Small intestine (tissue), 7 donors: ENCODE results near the gene MYOG. TPM values are rescaled to one million over a fixed set of nuclear protein-coding genes. Genes with fewer than 3 reads are reported as not detected.

Experiments used
- DNase-seq, 2 donors: peaks; one replicate each; pipeline versions ENCODE4 v3.0.0 to v3.0.0-alpha.2; 2013
- FAIRE-seq: peaks from 2 replicates; lab custom pipeline; 2012; peaks lifted over from hg19 to GRCh38; lab: Jason Lieb, UNC
- H3K27ac ChIP-seq, 3 donors: one replicate each; pipeline ENCODE4 v1.5.1; 2013; ENCODE audit warnings: low read length in 2 of 3, mild to moderate bottlenecking in 2 of 3, control low read depth in 1 of 3, inconsistent platforms in 1 of 3, low read depth in 1 of 3, moderate library complexity in 1 of 3
- H3K27me3 ChIP-seq, 3 donors: one replicate each; pipeline ENCODE4 v1.6.1; 2013; ENCODE audit warnings: low read length in 3 of 3, inconsistent platforms in 1 of 3; ENCODE audit not compliant: control insufficient read depth in 3 of 3, insufficient read depth in 3 of 3
- H3K36me3 ChIP-seq, 3 donors: one replicate each; pipeline ENCODE4 v1.6.1; 2013; ENCODE audit warnings: low read length in 3 of 3, inconsistent platforms in 1 of 3, low read depth in 1 of 3, mild to moderate bottlenecking in 1 of 3, moderate library complexity in 1 of 3; ENCODE audit not compliant: control insufficient read depth in 3 of 3, insufficient read depth in 2 of 3
- H3K4me1 ChIP-seq, 3 donors: one replicate each; pipeline ENCODE4 v1.6.1; 2013; ENCODE audit warnings: low read length in 2 of 3, inconsistent platforms in 1 of 3, low read depth in 1 of 3, mild to moderate bottlenecking in 1 of 3, moderate library complexity in 1 of 3; ENCODE audit not compliant: control insufficient read depth in 3 of 3, insufficient read depth in 2 of 3
- H3K4me3 ChIP-seq, 3 donors: one replicate each; pipeline ENCODE4 v1.5.1; 2013; ENCODE audit warnings: low read length in 3 of 3, control low read depth in 1 of 3, inconsistent platforms in 1 of 3, low read depth in 1 of 3, mild to moderate bottlenecking in 1 of 3, moderate library complexity in 1 of 3
- H3K9me3 ChIP-seq, 2 donors: one replicate each; pipeline ENCODE4 v1.6.1; 2013; ENCODE audit warnings: low read depth in 1 of 2, low read length in 1 of 2; ENCODE audit not compliant: control insufficient read depth in 2 of 2, insufficient read depth in 1 of 2
- WGBS, 3 donors: extraction: QIAGEN DNeasy Blood & Tissue Kit; methylation state at CpG; one replicate each; pipeline ENCODE4 v1.1.7; 2013; 5-methylcytosine and 5-hydroxymethylcytosine counted together
- polyA plus RNA-seq, 4 donors: library from polyadenylated mRNA; stranded (reverse) in 3 of 4; unstranded in 1 of 4; fragments of 200-250 nt in 3 of 4; fragments of 120-200 nt in 1 of 4; gene quantifications; one replicate each; pipeline versions ENCODE4 v1.2.1 to v1.2.3, GENCODE V29; 2013
- donor health status: healthy with polysubstance abuse.
- donor health status: control.
- donor health status: control.
- donor health status: Bipolar disorder and iron deficiency.
- donor health status: healthy.

Gene MYOG
- polyA plus RNA-seq, 4 donors: 1.5 TPM; not detected in 3

DNA sequence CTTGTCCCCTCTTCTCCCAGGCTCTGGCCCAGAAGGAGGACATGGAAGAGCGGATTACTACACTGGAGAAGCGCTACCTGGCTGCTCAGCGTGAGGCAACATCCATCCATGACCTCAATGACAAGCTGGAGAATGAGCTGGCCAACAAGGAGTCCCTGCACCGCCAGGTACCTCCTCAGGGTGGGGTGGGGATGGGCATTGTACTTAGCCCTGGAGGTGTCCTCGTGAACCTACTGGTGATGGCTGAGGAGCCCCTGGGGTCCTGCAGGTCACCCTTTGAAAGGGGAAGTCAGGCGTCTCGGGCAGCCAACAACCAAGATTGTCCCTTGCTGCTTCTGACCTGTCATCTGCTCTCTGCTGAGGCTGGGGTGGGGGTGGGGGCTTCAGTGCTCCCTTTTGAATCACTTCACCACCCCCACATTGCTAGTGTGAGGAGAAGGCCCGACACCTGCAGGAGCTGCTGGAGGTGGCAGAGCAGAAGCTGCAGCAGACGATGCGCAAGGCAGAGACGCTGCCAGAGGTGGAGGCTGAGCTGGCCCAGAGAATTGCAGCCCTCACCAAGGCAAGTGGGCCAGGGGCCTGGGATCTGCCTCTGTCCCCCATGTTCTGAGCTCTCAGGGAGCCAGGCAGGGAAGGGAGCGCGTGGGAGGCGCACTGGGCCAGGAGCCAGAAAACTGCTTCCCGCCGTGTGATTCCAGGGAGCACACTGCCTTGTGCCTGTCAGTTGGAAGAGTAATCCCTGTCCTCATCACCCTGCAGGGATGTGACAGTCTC, 39.8 kb downstream of the MYOG start:
- no peak for DNase-seq
- no peaks in the 10 kb centered on the region for H3K36me3 ChIP-seq
- peaks cover 0 to 9% (median 0%) of the 10 kb centered on the region in 3 donors for H3K27me3 ChIP-seq
- H3K4me1 ChIP-seq: no peaks in the 10 kb centered on the region
- no peaks in the 10 kb centered on the region for H3K9me3 ChIP-seq
- WGBS, 3 donors: 63 to 76% (median 70%) methylated on average over 16 of the region's 16 CpGs
- FAIRE-seq: no peak
- H3K27ac ChIP-seq: no peak overlapping the region
- H3K4me3 ChIP-seq: no peak overlapping the region

DNA sequence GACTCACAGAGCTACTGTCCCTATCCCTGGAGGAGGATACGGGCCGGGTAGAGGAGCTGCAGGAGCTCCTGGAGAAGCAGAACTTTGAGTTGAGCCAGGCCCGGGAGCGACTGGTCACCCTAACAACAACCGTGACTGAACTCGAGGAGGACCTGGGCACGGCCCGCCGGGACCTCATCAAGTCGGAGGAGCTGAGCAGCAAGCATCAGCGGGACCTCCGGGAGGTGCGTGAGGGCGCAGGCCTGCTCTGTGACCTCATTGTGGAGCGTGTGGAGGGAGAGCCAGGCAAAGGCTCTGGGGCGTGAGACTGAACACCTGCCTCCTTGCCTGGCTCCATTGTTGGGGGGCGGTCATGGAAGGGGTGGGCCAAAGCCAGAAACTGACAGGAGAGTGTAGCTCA, 40.5 kb downstream of the MYOG start:
- DNase-seq (no peak), FAIRE-seq (no peak)
- no peaks in the 10 kb centered on the region for H3K4me1 ChIP-seq
- H3K27ac ChIP-seq: no peak overlapping the region
- peaks cover 0 to 9% (median 0%) of the 10 kb centered on the region in 3 donors for H3K27me3 ChIP-seq
- no peaks in the 10 kb centered on the region for H3K9me3 ChIP-seq
- WGBS, 3 donors: 86 to 92% (median 91%) methylated on average over 16 to 17 of the region's 17 CpGs
- no peaks in the 10 kb centered on the region for H3K36me3 ChIP-seq
- no peak overlapping the region for H3K4me3 ChIP-seq

DNA sequence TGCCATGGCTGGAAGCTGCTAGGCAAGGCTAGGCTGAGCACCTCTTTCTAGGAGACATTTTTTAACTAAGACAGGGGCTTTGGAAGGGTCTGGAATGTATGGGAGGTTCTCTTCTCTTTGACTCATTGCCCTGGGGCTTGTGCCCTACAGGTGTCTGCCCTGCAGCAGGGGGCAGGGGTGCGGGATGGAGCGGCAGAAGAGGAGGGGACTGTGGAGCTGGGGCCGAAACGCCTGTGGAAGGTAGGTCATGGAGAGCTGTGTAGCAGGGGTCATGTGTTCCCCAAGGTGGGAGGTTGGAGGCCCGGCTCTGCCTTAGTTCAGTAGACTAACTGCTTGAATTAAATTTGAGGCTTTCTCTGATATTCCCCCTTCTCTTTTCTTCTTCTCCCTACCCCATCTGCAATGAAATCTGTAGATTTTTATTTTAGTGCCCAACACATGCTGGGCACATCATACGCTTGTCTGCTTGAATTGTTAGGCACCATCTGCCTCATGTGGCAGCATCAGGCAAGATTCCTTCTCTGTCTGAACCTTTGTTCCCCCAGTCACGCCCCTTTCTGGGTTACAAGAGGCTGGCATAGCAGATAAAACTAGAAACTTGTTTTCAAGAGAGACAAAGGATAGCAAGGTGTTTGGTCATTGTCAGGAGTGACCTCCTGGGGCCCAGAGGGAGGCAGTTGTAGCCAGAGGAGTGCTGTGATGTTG, 41.1 kb downstream of the MYOG start:
- Histone ChIP-seq H3K36me3 (no peaks in the 10 kb centered on the region), H3K27ac (no peak overlapping the region), H3K4me3 (no peak overlapping the region), H3K9me3 (no peaks in the 10 kb centered on the region), H3K27me3 (peaks cover 0 to 9% (median 0%) of the 10 kb centered on the region in 3 donors), H3K4me1 (no peaks in the 10 kb centered on the region)
- DNase-seq (no peak), FAIRE-seq (no peak)
- WGBS, 3 donors: 77 to 83% (median 82%) methylated on average over 7 of the region's 7 CpGs

GRCh38 chr1:203043830-203044545, 41.8 kb downstream of the MYOG start:
- H3K4me1 ChIP-seq: no peaks in the 10 kb centered on the region
- DNase-seq (no peak), FAIRE-seq (no peak)
- no peaks in the 10 kb centered on the region for H3K9me3 ChIP-seq
- H3K4me3 ChIP-seq: no peak overlapping the region
- 86 to 93% (median 90%) methylated on average over 14 of the region's 14 CpGs for WGBS, 3 donors
- no peak overlapping the region for H3K27ac ChIP-seq
- H3K27me3 ChIP-seq: peaks cover 0 to 9% (median 0%) of the 10 kb centered on the region in 3 donors
- no peaks in the 10 kb centered on the region for H3K36me3 ChIP-seq

- Histone ChIP-seq H3K27ac (no peak overlapping the region), H3K4me1 (no peaks in the 10 kb centered on the region), H3K36me3 (no peaks in the 10 kb centered on the region), H3K27me3 (peaks cover 0 to 11% (median 0%) of the 10 kb centered on the region in 3 donors), H3K4me3 (no peak overlapping the region), H3K9me3 (no peaks in the 10 kb centered on the region)
- DNase-seq (no peak), FAIRE-seq (no peak)
- WGBS, 3 donors: 62 to 83% (median 78%) methylated on average over 3 of the region's 3 CpGs
These were observed 44.4 kb downstream of the MYOG start for GRCh38 chr1:203041351-203041932.

DNA sequence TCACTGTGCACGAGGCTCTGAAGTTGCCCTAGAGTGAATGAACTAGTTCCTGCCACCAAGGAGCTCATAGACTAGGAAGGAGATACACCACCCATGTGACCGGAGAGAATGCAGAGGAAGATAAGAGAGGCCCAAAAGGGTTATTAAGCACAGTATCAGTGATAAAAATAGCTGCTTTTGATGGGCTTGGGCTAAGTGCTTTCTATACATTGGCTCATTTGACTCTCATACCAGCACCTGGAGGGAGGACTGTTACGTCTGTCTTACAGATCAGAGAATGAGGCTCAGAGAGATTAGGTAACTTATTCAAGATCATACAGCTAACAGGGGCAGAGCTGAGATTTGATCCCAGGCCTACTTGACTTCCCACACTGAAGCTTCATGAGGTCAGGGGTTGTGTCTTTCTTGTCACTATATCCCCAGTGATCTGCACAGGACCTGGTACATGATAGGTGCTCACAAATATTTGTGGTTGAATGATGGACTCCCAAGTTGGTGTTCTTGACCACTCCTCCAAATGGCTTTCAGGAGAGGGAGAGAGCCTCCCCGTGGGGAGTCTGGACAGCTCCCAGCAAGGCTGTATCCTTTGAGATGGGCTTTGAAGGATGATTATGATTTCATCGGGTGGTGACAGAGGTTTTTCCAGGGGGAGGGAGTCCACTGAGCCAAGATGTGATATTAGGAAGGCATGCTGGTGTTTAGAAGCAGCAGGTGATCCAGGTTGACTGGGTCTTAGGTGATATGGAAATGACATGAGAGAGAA, 45.1 kb downstream of the MYOG start:
- DNase-seq (no peak), FAIRE-seq (no peak)
- H3K4me1 ChIP-seq: no peaks in the 10 kb centered on the region
- H3K27ac ChIP-seq: no peak overlapping the region
- H3K4me3 ChIP-seq: no peak overlapping the region
- no peaks in the 10 kb centered on the region for H3K9me3 ChIP-seq
- peaks cover 0 to 7% (median 0%) of the 10 kb centered on the region in 3 donors for H3K27me3 ChIP-seq
- WGBS, 3 donors: 24 to 43% (median 27%) methylated on average over 5 of the region's 5 CpGs
- no peaks in the 10 kb centered on the region for H3K36me3 ChIP-seq

DNA sequence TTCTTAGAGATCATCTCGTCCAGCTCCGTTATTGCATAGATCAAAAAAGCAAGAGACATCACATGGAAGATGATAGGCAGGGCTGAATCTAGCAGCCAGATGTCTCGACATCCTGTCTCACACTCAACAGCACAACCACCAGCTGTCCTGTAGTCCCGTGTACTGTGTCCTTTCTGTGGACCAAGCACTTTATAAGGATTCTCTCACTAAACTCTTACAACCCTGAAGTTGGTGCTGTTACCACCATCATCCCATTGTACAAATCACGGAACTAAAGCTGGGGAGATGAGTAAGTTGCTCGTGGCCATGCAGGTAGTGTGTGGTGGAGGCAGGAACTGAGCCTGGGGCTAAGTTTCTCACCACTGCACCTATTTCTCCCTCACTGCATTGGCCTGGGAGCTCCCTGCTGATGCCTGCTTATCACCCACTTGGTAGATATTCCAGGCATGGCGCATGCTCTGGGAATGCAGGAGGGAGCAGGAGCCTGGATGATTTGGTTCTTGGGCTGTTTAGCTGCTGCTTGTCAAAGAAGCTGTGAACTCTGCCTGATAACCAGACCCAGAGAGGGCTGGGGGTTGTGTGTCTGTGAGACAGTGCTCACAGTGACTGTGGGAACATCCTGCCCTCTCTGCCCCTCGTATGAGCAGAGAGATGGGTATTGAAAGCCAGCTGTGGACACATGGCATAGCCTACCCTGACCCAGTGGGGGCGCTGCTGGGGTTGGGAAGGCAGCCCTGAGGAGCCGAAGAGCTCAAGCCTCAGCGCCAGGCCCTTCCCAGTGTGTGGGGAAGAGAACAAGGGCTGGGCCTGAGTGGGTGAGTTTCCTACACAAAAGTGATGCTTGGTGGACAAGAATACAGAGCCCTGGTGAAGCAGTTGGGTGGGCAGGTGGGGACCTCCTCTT, 46.0 kb downstream of the MYOG start:
- 47 to 54% (median 52%) methylated on average over 11 of the region's 11 CpGs for WGBS, 3 donors
- Histone ChIP-seq H3K4me1 (no peaks in the 10 kb centered on the region), H3K4me3 (no peak overlapping the region), H3K9me3 (no peaks in the 10 kb centered on the region), H3K27ac (no peak overlapping the region), H3K27me3 (peaks cover 0 to 7% (median 0%) of the 10 kb centered on the region in 3 donors), H3K36me3 (no peaks in the 10 kb centered on the region)
- FAIRE-seq (no peak), DNase-seq (no peak)
